ENCODE data around the gene KXD1. TPM values are rescaled to one million over a fixed set of nuclear protein-coding genes. Genes with fewer than 3 reads are reported as not detected.
A peak's percentile ranks its signal among the peaks of the same experiment; 100 is the strongest.
"Not testable (repeated sequence)": the region's sequence is repeated elsewhere in the genome, so short reads cannot be mapped to it uniquely, and the experiment has no call there.

The KXD1 gene
- total and polyA plus RNA-seq, 4 experiments from 2014 or later, result 88.8 to 95.6 (median 94.8) TPM

GRCh38 chr19:18591735-18592385, 34.2 kb downstream of the KXD1 start:
- CTCF ChIA-PET (ENCODE audit: partially characterized antibody), result interaction anchor here (0.8 to 4.9 kb wide), 6 partner anchors 20 to 256 kb away, joined by 3 to 31 read pairs (median 8); partner anchors contain the start of gene UBA52
- H3K4me1 Mint-ChIP-seq, result peaks cover 26 to 46% (median 34%) of the 10 kb centered on the region in 4 donors
- no peaks in the 10 kb centered on the region for H3K9me3 Mint-ChIP-seq
- H3K36me3 Mint-ChIP-seq, result peaks cover 0 to 6% of the 10 kb centered on the region in 2 donors
- intact Hi-C loops (cut with micrococcal nuclease), result no loop called here
- POLR2A ChIA-PET (ENCODE audit: partially characterized antibody), result interaction anchor here (0.5 kb wide), 1 partner anchor 165 kb away, joined by 3 read pairs; no protein-coding TSS in a partner anchor
- H3K4me3 Mint-ChIP-seq, result peak overlapping the region in 2 of 8 donors; percentile 41 to 61
- peaks cover 4% of the 10 kb centered on the region for H3K36me3 ChIP-seq (ENCODE audit: insufficient read depth, low read length)
- peak overlapping the region in 3 of 7 donors; percentile 53 to 83 (median 70) for H3K27ac Mint-ChIP-seq
- no peak for DNase-seq
- H3K27me3 ChIP-seq (ENCODE audit: insufficient read depth, low read length), result no peaks in the 10 kb centered on the region
- H3K27me3 Mint-ChIP-seq, result no peaks in the 10 kb centered on the region
- no peak overlapping the region for H3K27ac ChIP-seq (ENCODE audit: low read depth, low read length)
- H3K4me3 ChIP-seq (ENCODE audit: low read length in 2 of 2), result no peak overlapping the region
- peaks cover 43% of the 10 kb centered on the region for H3K4me1 ChIP-seq (ENCODE audit: insufficient read depth, low read length)
- no peaks in the 10 kb centered on the region for H3K9me3 ChIP-seq (ENCODE audit: control insufficient read depth in 1 of 2, low read length in 2 of 2)

- H3K4me1 Mint-ChIP-seq, result peaks cover 24 to 44% (median 32%) of the 10 kb centered on the region in 4 donors
- DNase-seq; H3K27me3 Mint-ChIP-seq; H3K4me3 ChIP-seq (ENCODE audit: low read length in 2 of 2); H3K27me3 ChIP-seq (ENCODE audit: insufficient read depth, low read length); H3K36me3 Mint-ChIP-seq; H3K27ac ChIP-seq (ENCODE audit: low read depth, low read length); H3K36me3 ChIP-seq (ENCODE audit: insufficient read depth, low read length); intact Hi-C loops (cut with micrococcal nuclease); H3K9me3 ChIP-seq (ENCODE audit: control insufficient read depth in 1 of 2, low read length in 2 of 2); H3K9me3 Mint-ChIP-seq: not testable (repeated sequence)
- peak overlapping the region in 4 of 7 donors; percentile 18 to 82 (median 37) for H3K27ac Mint-ChIP-seq
- POLR2A ChIA-PET (ENCODE audit: partially characterized antibody), result interaction anchor here (0.8 to 2.8 kb wide), 6 partner anchors 21 to 326 kb away, joined by 3 to 18 read pairs (median 7); partner anchors contain the start of genes COPE, ELL, KXD1 and UBA52
- CTCF ChIA-PET (ENCODE audit: partially characterized antibody), result interaction anchor here (0.7 to 2.4 kb wide), 10 partner anchors 21 to 255 kb away, joined by 3 to 25 read pairs (median 5); partner anchors contain the start of genes FKBP8 and UBA52
- peaks cover 40% of the 10 kb centered on the region for H3K4me1 ChIP-seq (ENCODE audit: insufficient read depth, low read length)
- H3K4me3 Mint-ChIP-seq, result peak overlapping the region in 4 of 8 donors; percentile 3 to 69 (median 16)
Measured at GRCh38 chr19:18592732-18593131, 35.1 kb downstream of the KXD1 start.

- H3K4me3 ChIP-seq (ENCODE audit: low read length in 2 of 2), result no peak overlapping the region
- peaks cover 33% of the 10 kb centered on the region for H3K4me1 ChIP-seq (ENCODE audit: insufficient read depth, low read length)
- H3K36me3 Mint-ChIP-seq, result peaks cover 0 to 6% of the 10 kb centered on the region in 2 donors
- no peaks in the 10 kb centered on the region for H3K27me3 ChIP-seq (ENCODE audit: insufficient read depth, low read length)
- POLR2A ChIA-PET (ENCODE audit: partially characterized antibody), result interaction anchor here (0.8 to 2.8 kb wide), 9 partner anchors 12 to 326 kb away, joined by 3 to 18 read pairs (median 4); partner anchors contain the start of genes COPE, ELL, KXD1 and UBA52
- peak overlapping the region in 7 of 8 donors; percentile 7 to 69 (median 52) for H3K4me3 Mint-ChIP-seq
- CTCF ChIA-PET (ENCODE audit: partially characterized antibody), result interaction anchor here (0.6 to 2.4 kb wide), 21 partner anchors 8 to 284 kb away, joined by 3 to 25 read pairs (median 4); partner anchors contain the start of genes FKBP8 and UBA52
- H3K4me1 Mint-ChIP-seq, result peaks cover 18 to 36% (median 26%) of the 10 kb centered on the region in 4 donors
- intact Hi-C loops (cut with micrococcal nuclease), result loop anchor here (1.0 kb wide), 1 partner anchor 254 kb away; no protein-coding TSS in a partner anchor
- peaks cover 4% of the 10 kb centered on the region for H3K36me3 ChIP-seq (ENCODE audit: insufficient read depth, low read length)
- no peaks in the 10 kb centered on the region for H3K9me3 ChIP-seq (ENCODE audit: control insufficient read depth in 1 of 2, low read length in 2 of 2)
- no peaks in the 10 kb centered on the region for H3K9me3 Mint-ChIP-seq
- no peak for DNase-seq
- peak overlapping the region; percentile 15 to 92 (median 81) for H3K27ac Mint-ChIP-seq
- H3K27me3 Mint-ChIP-seq, result no peaks in the 10 kb centered on the region
- H3K27ac ChIP-seq (ENCODE audit: low read depth, low read length), result peak overlapping the region; percentile 50
Measured at GRCh38 chr19:18593367-18594095, 35.9 kb downstream of the KXD1 start.

GRCh38 chr19:18594096-18594823, 36.6 kb downstream of the KXD1 start:
- CTCF ChIA-PET (ENCODE audit: partially characterized antibody), result interaction anchor here (0.6 to 2.4 kb wide), 19 partner anchors 8 to 322 kb away, joined by 3 to 25 read pairs (median 4); partner anchors contain the start of genes FKBP8 and UBA52
- H3K4me1 ChIP-seq (ENCODE audit: insufficient read depth, low read length), result peaks cover 32% of the 10 kb centered on the region
- no peaks in the 10 kb centered on the region for H3K9me3 ChIP-seq (ENCODE audit: control insufficient read depth in 1 of 2, low read length in 2 of 2)
- Mint-ChIP-seq H3K4me3 (peak overlapping the region; percentile 69 to 85 (median 76)), H3K4me1 (peaks cover 18 to 36% (median 25%) of the 10 kb centered on the region in 4 donors), H3K27me3 (peaks cover 0 to under 1% of the 10 kb centered on the region in 2 donors), H3K36me3 (peaks cover 0 to 6% of the 10 kb centered on the region in 2 donors), H3K9me3 (no peaks in the 10 kb centered on the region), H3K27ac (peak overlapping the region in 6 of 7 donors; percentile 56 to 91 (median 78))
- H3K36me3 ChIP-seq (ENCODE audit: insufficient read depth, low read length), result peaks cover 4% of the 10 kb centered on the region
- intact Hi-C loops (cut with micrococcal nuclease), result loop anchor here (1.0 kb wide), 1 partner anchor 253 kb away; no protein-coding TSS in a partner anchor
- no peaks in the 10 kb centered on the region for H3K27me3 ChIP-seq (ENCODE audit: insufficient read depth, low read length)
- peak; percentile 69 to 80 (median 75) for DNase-seq
- POLR2A ChIA-PET (ENCODE audit: partially characterized antibody), result interaction anchor here (0.8 to 2.8 kb wide), 7 partner anchors 13 to 253 kb away, joined by 3 to 18 read pairs (median 7); partner anchors contain the start of genes ELL, TMEM59L, UBA52 and UPF1
- H3K27ac ChIP-seq (ENCODE audit: low read depth, low read length), result peak overlapping the region; percentile 50
- H3K4me3 ChIP-seq (ENCODE audit: low read length in 2 of 2), result peak overlapping the region; percentile 52 to 57

GRCh38 chr19:18594824-18595373, 37.2 kb downstream of the KXD1 start:
- CTCF ChIA-PET (ENCODE audit: partially characterized antibody), result interaction anchor here (1.2 to 3.1 kb wide), 5 partner anchors 87 to 322 kb away, joined by 3 to 25 read pairs (median 7); no protein-coding TSS in a partner anchor
- H3K4me1 Mint-ChIP-seq, result peaks cover 14 to 32% (median 21%) of the 10 kb centered on the region in 4 donors
- H3K27me3 ChIP-seq (ENCODE audit: insufficient read depth, low read length), result no peaks in the 10 kb centered on the region
- H3K27ac Mint-ChIP-seq, result peak overlapping the region in 6 of 7 donors; percentile 56 to 91 (median 78)
- peaks cover 0 to 5% of the 10 kb centered on the region in 2 donors for H3K27me3 Mint-ChIP-seq
- no peaks in the 10 kb centered on the region for H3K9me3 ChIP-seq (ENCODE audit: control insufficient read depth in 1 of 2, low read length in 2 of 2)
- intact Hi-C loops (cut with micrococcal nuclease), result loop anchor here (1.0 kb wide), 1 partner anchor 252 kb away; no protein-coding TSS in a partner anchor
- peaks cover 26% of the 10 kb centered on the region for H3K4me1 ChIP-seq (ENCODE audit: insufficient read depth, low read length)
- POLR2A ChIA-PET (ENCODE audit: partially characterized antibody), result interaction anchor here (1.2 to 2.8 kb wide), 5 partner anchors 17 to 252 kb away, joined by 3 to 18 read pairs (median 10); partner anchors contain the start of genes ELL, TMEM59L, UBA52 and UPF1
- no peak for DNase-seq
- peak overlapping the region; percentile 50 for H3K27ac ChIP-seq (ENCODE audit: low read depth, low read length)
- peaks cover 0 to 6% of the 10 kb centered on the region in 2 donors for H3K36me3 Mint-ChIP-seq
- H3K9me3 Mint-ChIP-seq, result no peaks in the 10 kb centered on the region
- peaks cover 4% of the 10 kb centered on the region for H3K36me3 ChIP-seq (ENCODE audit: insufficient read depth, low read length)
- peak overlapping the region; percentile 52 to 57 for H3K4me3 ChIP-seq (ENCODE audit: low read length in 2 of 2)
- H3K4me3 Mint-ChIP-seq, result peak overlapping the region; percentile 69 to 85 (median 76)

- no peak for DNase-seq
- peak overlapping the region in 2 of 7 donors; percentile 29 to 36 for H3K27ac Mint-ChIP-seq
- peaks cover 10 to 26% (median 17%) of the 10 kb centered on the region in 4 donors for H3K4me1 Mint-ChIP-seq
- ChIA-PET CTCF (ENCODE audit: partially characterized antibody) (interaction anchor here (1.2 to 3.1 kb wide), 3 partner anchors 51 to 321 kb away, joined by 3 to 16 read pairs (median 3); no protein-coding TSS in a partner anchor), POLR2A (ENCODE audit: partially characterized antibody) (interaction anchor here (0.9 to 2.8 kb wide), 5 partner anchors 17 to 237 kb away, joined by 3 to 18 read pairs (median 3); partner anchors contain the start of genes TMEM59L, UBA52 and UPF1)
- Histone ChIP-seq H3K27me3 (ENCODE audit: insufficient read depth, low read length) (no peaks in the 10 kb centered on the region), H3K9me3 (ENCODE audit: control insufficient read depth in 1 of 2, low read length in 2 of 2) (no peaks in the 10 kb centered on the region), H3K27ac (ENCODE audit: low read depth, low read length) (no peak overlapping the region), H3K4me3 (ENCODE audit: low read length in 2 of 2) (no peak overlapping the region), H3K36me3 (ENCODE audit: insufficient read depth, low read length) (peaks cover 4% of the 10 kb centered on the region), H3K4me1 (ENCODE audit: insufficient read depth, low read length) (peaks cover 20% of the 10 kb centered on the region)
- H3K36me3 Mint-ChIP-seq, result peaks cover 0 to 6% of the 10 kb centered on the region in 2 donors
- H3K9me3 Mint-ChIP-seq, result no peaks in the 10 kb centered on the region
- peak overlapping the region in 6 of 8 donors; percentile 33 to 64 (median 56) for H3K4me3 Mint-ChIP-seq
- peaks cover 0 to 7% of the 10 kb centered on the region in 2 donors for H3K27me3 Mint-ChIP-seq
- intact Hi-C loops (cut with micrococcal nuclease), result no loop called here
Measured at GRCh38 chr19:18595475-18595874, 37.8 kb downstream of the KXD1 start.
